ENCODE measurements around the gene SHE. TPM values are rescaled to one million over a fixed set of nuclear protein-coding genes. Genes with fewer than 3 reads are reported as not detected.

SHE gene
- total and polyA plus RNA-seq, 2 experiments from 2014 or later: 2.0 to 2.7 TPM

DNA sequence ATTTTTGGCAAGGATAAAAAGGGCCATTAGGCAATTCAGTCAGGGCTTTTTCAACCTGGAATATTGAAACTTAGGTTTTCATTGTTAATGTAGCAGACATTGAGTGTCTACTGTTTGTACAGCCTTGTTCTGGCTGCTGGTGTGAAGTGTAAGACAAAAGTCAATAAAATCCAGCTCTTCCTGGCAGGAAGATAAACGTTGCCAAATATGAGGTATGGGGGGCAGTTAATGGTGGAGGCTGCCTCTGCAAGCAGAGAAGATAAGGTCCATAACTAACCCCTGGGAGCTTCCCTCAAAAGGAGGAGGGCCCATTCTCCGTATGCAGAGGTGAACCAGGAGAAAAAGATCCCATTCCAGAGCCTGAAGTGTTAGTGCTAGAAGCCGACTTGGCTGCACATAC is 19.5 kb upstream of the SHE start:
- Histone ChIP-seq H3K36me3 (no peaks in the 10 kb centered on the region), H3K27ac (no peak overlapping the region), H3K4me1 (ENCODE audit: low read depth) (peaks cover 10% of the 10 kb centered on the region), H3K4me3 (no peak overlapping the region), H3K27me3 (no peaks in the 10 kb centered on the region), H3K9me3 (ENCODE audit: low read depth) (no peaks in the 10 kb centered on the region)
- TF ChIP-seq, protein P1, sequence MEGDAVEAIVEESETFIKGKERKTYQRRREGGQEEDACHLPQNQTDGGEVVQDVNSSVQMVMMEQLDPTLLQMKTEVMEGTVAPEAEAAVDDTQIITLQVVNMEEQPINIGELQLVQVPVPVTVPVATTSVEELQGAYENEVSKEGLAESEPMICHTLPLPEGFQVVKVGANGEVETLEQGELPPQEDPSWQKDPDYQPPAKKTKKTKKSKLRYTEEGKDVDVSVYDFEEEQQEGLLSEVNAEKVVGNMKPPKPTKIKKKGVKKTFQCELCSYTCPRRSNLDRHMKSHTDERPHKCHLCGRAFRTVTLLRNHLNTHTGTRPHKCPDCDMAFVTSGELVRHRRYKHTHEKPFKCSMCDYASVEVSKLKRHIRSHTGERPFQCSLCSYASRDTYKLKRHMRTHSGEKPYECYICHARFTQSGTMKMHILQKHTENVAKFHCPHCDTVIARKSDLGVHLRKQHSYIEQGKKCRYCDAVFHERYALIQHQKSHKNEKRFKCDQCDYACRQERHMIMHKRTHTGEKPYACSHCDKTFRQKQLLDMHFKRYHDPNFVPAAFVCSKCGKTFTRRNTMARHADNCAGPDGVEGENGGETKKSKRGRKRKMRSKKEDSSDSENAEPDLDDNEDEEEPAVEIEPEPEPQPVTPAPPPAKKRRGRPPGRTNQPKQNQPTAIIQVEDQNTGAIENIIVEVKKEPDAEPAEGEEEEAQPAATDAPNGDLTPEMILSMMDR (IDR thresholded peaks at IDR 0.05; ENCODE audit: low read depth, low read length): no peak
- DNase-seq (ENCODE audit: low read depth in 1 of 2, low spot score in 1 of 2): no peak

DNA sequence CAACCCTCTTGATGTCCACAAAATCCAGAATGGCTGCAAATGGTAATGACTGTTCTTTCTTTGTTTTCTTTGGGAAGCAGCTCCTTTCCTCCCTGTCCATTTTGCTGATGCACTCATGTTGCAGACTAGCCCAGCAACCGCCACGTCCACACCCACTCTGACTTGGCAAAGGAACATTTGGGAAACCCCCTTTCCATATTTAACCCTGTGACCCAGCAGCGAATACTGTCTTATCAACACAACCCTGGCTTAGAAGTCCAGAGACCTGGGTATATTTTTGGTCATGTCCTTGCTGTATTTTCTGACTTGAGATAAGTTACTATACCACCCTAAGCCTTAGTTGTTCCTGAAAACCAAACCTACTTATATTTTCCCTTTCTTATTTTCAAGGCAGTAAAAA is 18.1 kb upstream of the SHE start:
- H3K27ac ChIP-seq: peak overlapping the region; percentile 55
- peaks cover 10% of the 10 kb centered on the region for H3K4me1 ChIP-seq (ENCODE audit: low read depth)
- H3K9me3 ChIP-seq (ENCODE audit: low read depth): no peaks in the 10 kb centered on the region
- peak in 1 of 2 donors; percentile 22 for DNase-seq (ENCODE audit: low read depth in 1 of 2, low spot score in 1 of 2)
- H3K4me3 ChIP-seq: no peak overlapping the region
- H3K27me3 ChIP-seq: no peaks in the 10 kb centered on the region
- H3K36me3 ChIP-seq: no peaks in the 10 kb centered on the region
- TF ChIP-seq, protein P1 (IDR thresholded peaks at IDR 0.05; ENCODE audit: low read depth, low read length): no peak

DNA sequence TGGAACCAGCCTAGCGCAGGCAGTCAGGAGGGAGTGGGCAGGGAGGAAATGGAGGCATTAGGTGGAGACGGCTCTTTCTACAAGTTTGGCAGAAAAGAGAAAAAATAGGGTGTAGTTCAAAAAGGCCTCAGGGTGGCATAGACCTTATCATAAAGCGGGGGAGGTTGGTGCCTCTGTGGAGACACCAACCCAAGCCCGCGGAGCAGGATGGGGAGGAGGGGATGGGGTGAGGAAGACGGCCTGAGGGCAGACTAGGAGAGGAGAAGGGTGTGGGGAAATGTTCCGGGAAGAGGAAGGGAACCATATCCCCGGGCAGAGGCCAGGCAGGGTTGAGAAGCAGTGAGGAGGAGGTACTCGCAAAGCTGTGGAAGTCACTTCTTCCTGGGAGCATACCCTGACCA is 17.4 kb upstream of the SHE start:
- H3K4me1 ChIP-seq (ENCODE audit: low read depth): peaks cover 10% of the 10 kb centered on the region
- H3K27ac ChIP-seq: no peak overlapping the region
- no peak overlapping the region for H3K4me3 ChIP-seq
- TF ChIP-seq, protein P1 (IDR thresholded peaks at IDR 0.05; ENCODE audit: low read depth, low read length): no peak
- H3K27me3 ChIP-seq: no peaks in the 10 kb centered on the region
- no peaks in the 10 kb centered on the region for H3K9me3 ChIP-seq (ENCODE audit: low read depth)
- DNase-seq (ENCODE audit: low read depth in 1 of 2, low spot score in 1 of 2): no peak
- no peaks in the 10 kb centered on the region for H3K36me3 ChIP-seq

DNA sequence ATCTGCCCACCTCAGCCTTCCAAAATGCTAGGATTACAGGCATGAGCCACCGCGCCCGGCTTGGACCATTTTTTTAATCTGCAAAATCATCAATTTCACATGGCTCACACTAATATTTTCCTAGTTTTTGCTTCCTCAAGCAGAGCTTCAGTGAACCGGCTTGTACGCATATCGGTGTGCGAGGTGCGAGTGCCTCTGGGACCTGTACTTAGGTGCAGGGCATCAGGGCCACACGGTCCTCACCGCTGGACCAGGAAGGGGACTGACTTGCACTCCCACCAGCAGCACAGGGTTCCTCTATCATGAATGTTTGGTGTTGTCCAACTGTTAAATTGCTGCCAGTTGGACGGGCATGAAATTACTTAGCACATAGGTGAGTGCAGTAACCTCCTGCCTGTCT is 15.4 kb upstream of the SHE start:
- H3K36me3 ChIP-seq: no peaks in the 10 kb centered on the region
- H3K4me1 ChIP-seq (ENCODE audit: low read depth): peaks cover 10% of the 10 kb centered on the region
- H3K4me3 ChIP-seq: no peak overlapping the region
- no peak for DNase-seq (ENCODE audit: low read depth in 1 of 2, low spot score in 1 of 2)
- H3K27me3 ChIP-seq: no peaks in the 10 kb centered on the region
- no peak overlapping the region for H3K27ac ChIP-seq
- no peaks in the 10 kb centered on the region for H3K9me3 ChIP-seq (ENCODE audit: low read depth)
- TF ChIP-seq, protein P1 (IDR thresholded peaks at IDR 0.05; ENCODE audit: low read depth, low read length): no peak

DNA sequence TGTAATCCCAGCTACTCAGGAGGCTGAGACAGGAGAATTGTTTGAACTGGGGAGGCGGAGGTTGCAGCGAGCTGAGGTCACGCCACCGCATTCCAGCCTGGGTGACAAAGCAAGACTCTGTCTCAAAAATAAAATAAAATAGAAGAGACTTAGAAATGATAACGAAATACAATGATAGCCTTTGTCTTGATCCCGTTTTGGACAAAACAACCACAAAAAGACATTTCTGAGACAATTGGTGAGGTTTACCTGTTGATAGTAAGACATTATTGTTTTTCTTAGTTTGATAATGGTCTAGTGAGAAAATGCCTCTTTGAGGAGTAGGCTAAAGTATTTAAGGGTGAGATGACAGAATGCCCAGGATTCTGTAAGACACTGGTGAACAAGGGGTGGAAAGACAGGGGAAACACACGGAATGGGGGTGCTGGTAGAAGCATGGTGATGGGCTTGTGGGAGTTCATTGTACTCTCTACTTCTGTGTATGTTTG is 11.9 kb upstream of the SHE start:
- no peaks in the 10 kb centered on the region for H3K36me3 ChIP-seq
- no peaks in the 10 kb centered on the region for H3K9me3 ChIP-seq (ENCODE audit: low read depth)
- no peak overlapping the region for H3K27ac ChIP-seq
- DNase-seq (ENCODE audit: low read depth in 1 of 2, low spot score in 1 of 2): no peak
- no peak overlapping the region for H3K4me3 ChIP-seq
- TF ChIP-seq, protein P1 (IDR thresholded peaks at IDR 0.05; ENCODE audit: low read depth, low read length): no peak
- peaks cover 9% of the 10 kb centered on the region for H3K27me3 ChIP-seq
- H3K4me1 ChIP-seq (ENCODE audit: low read depth): no peaks in the 10 kb centered on the region

DNA sequence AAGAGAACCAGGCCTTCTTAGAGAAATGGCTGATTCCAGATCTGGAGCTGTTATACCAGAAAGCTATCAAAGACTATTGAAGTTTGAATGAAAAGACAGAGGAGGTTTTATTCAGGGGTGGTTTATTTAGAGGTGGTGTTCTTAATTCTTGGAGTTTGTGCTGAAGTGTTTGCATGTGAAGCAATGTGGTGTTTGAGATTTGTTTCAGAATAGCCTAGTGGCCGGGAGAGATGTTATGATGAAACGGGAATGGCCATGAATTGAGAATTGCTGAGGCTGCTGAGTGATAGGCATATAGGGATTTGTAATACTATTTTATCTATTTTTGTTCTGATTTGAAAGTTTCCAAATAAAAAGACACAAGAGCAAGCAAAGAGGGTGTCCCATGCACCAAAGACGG is 10.5 kb upstream of the SHE start:
- H3K27me3 ChIP-seq: peaks cover 19% of the 10 kb centered on the region
- H3K4me3 ChIP-seq: no peak overlapping the region
- DNase-seq (ENCODE audit: low read depth in 1 of 2, low spot score in 1 of 2): no peak
- H3K4me1 ChIP-seq (ENCODE audit: low read depth): no peaks in the 10 kb centered on the region
- TF ChIP-seq, protein P1 (IDR thresholded peaks at IDR 0.05; ENCODE audit: low read depth, low read length): no peak
- no peaks in the 10 kb centered on the region for H3K9me3 ChIP-seq (ENCODE audit: low read depth)
- no peaks in the 10 kb centered on the region for H3K36me3 ChIP-seq
- H3K27ac ChIP-seq: no peak overlapping the region

Data from cardiac muscle cell (in vitro differentiated cells and primary cell).